ENCODE data around the gene USP28. TPM values are rescaled to one million over a fixed set of nuclear protein-coding genes. Genes with fewer than 3 reads are reported as not detected.

USP28 gene
- total RNA-seq, 1 donor from 2014 or later = 28.9 TPM

- intact Hi-C loops (cut with DNase I) = no loop called here
- ATAC-seq = no peak
Observed at GRCh38 chr11:113855803-113856202, 19.6 kb downstream of the USP28 start.

GRCh38 chr11:113850188-113850587 is 25.2 kb downstream of the USP28 start:
- no peak for DNase-seq
- no peak for ATAC-seq
- no peak overlapping the region for H3K4me3 ChIP-seq
- no peak overlapping the region for H3K27ac ChIP-seq
- H3K36me3 ChIP-seq = peaks cover 38% of the 10 kb centered on the region
- H3K9me3 ChIP-seq = no peaks in the 10 kb centered on the region
- no peak for TF ChIP-seq CTCF (IDR thresholded peaks at IDR 0.05)
- no peaks in the 10 kb centered on the region for H3K27me3 ChIP-seq
- intact Hi-C loops (cut with DNase I) = no loop called here
- no peaks in the 10 kb centered on the region for H3K4me1 ChIP-seq

More at GRCh38 chr11:113855803-113856202, 19.6 kb downstream of the USP28 start:
- Histone ChIP-seq H3K36me3 (peaks cover 15% of the 10 kb centered on the region), H3K4me1 (peaks cover 8% of the 10 kb centered on the region), H3K27ac (no peak overlapping the region), H3K27me3 (no peaks in the 10 kb centered on the region), H3K9me3 (no peaks in the 10 kb centered on the region), H3K4me3 (no peak overlapping the region)
- no peak for TF ChIP-seq CTCF (IDR thresholded peaks at IDR 0.05)
- DNase-seq = no peak

GRCh38 chr11:113849713-113850112 is 25.7 kb downstream of the USP28 start:
- intact Hi-C loops (cut with DNase I) = no loop called here

GRCh38 chr11:113847580-113847979 is 27.8 kb downstream of the USP28 start:
- intact Hi-C loops (cut with DNase I) = no loop called here
- TF ChIP-seq CTCF (IDR thresholded peaks at IDR 0.05) = no peak
- Histone ChIP-seq H3K27me3 (no peaks in the 10 kb centered on the region), H3K4me3 (no peak overlapping the region), H3K36me3 (peaks cover 32% of the 10 kb centered on the region), H3K27ac (no peak overlapping the region), H3K9me3 (no peaks in the 10 kb centered on the region), H3K4me1 (no peaks in the 10 kb centered on the region)
- ATAC-seq (no peak), DNase-seq (no peak)

More at GRCh38 chr11:113849713-113850112, 25.7 kb downstream of the USP28 start:
- Histone ChIP-seq H3K9me3 (no peaks in the 10 kb centered on the region), H3K27me3 (no peaks in the 10 kb centered on the region), H3K4me3 (no peak overlapping the region), H3K27ac (no peak overlapping the region), H3K4me1 (no peaks in the 10 kb centered on the region), H3K36me3 (peaks cover 38% of the 10 kb centered on the region)
- DNase-seq (no peak), ATAC-seq (no peak)
- TF ChIP-seq CTCF (IDR thresholded peaks at IDR 0.05) = no peak

GRCh38 chr11:113847111-113847510 is 28.3 kb downstream of the USP28 start:
- ATAC-seq = no peak
- intact Hi-C loops (cut with DNase I) = no loop called here
- Histone ChIP-seq H3K4me1 (no peaks in the 10 kb centered on the region), H3K36me3 (peaks cover 31% of the 10 kb centered on the region), H3K27ac (no peak overlapping the region), H3K9me3 (no peaks in the 10 kb centered on the region), H3K4me3 (no peak overlapping the region), H3K27me3 (no peaks in the 10 kb centered on the region)
- no peak for DNase-seq
- TF ChIP-seq CTCF (IDR thresholded peaks at IDR 0.05) = no peak

GRCh38 chr11:113841691-113842090 is 33.7 kb downstream of the USP28 start:
- intact Hi-C loops (cut with DNase I) = no loop called here
- no peak overlapping the region for H3K4me3 ChIP-seq
- ATAC-seq = no peak
- no peaks in the 10 kb centered on the region for H3K9me3 ChIP-seq
- H3K27me3 ChIP-seq = no peaks in the 10 kb centered on the region
- no peak overlapping the region for H3K27ac ChIP-seq
- no peak for DNase-seq
- peaks cover 45% of the 10 kb centered on the region for H3K36me3 ChIP-seq
- H3K4me1 ChIP-seq = no peaks in the 10 kb centered on the region
- TF ChIP-seq CTCF (IDR thresholded peaks at IDR 0.05) = no peak
